Left forelimb (tissue), 1 donor: ENCODE measurements around the gene FUNDC1.

Experiments
- DNase-seq: peaks from one replicate; pipeline ENCODE4 v3.0.0-alpha.2; 2018; ENCODE audit warnings: low spot score

FUNDC1 gene

GRCh38 chrX:44480591-44480990, 62.1 kb downstream of the FUNDC1 start:
- no peak for DNase-seq

GRCh38 chrX:44474410-44474809, 68.2 kb downstream of the FUNDC1 start:
- DNase-seq = no peak
